ENCODE results near the gene SKA2.
"Not testable (repeated sequence)": the region's sequence is repeated elsewhere in the genome, so short reads cannot be mapped to it uniquely, and the experiment has no call there.

Gene SKA2

GRCh38 chr17:59154721-59155438, at the start of gene SKA2:
SKA2 (minus strand) TSS chr17:59155186; CDS start chr17:59155163, 23 bp downstream.
- DNase-seq: peak in 1 of 2 experiments; percentile 100

- no peak for DNase-seq
Measured at GRCh38 chr17:59202320-59202719, 47.3 kb upstream of the SKA2 start.

GRCh38 chr17:59199398-59199797, 44.4 kb upstream of the SKA2 start:
- no peak for DNase-seq

GRCh38 chr17:59193336-59193862, 38.4 kb upstream of the SKA2 start:
- DNase-seq: no peak

- no peak for DNase-seq
Measured at GRCh38 chr17:59190806-59191205, 35.8 kb upstream of the SKA2 start.

GRCh38 chr17:59186850-59187249, 31.9 kb upstream of the SKA2 start:
- DNase-seq: no peak

- DNase-seq: no peak
Measured at GRCh38 chr17:59185997-59186396, 31.0 kb upstream of the SKA2 start.

- DNase-seq: no peak
Measured at GRCh38 chr17:59181481-59181880, 26.5 kb upstream of the SKA2 start.

GRCh38 chr17:59180626-59181025, 25.6 kb upstream of the SKA2 start:
- no peak for DNase-seq

- not testable (repeated sequence) for DNase-seq
Measured at GRCh38 chr17:59179601-59180000, 24.6 kb upstream of the SKA2 start.

- no peak for DNase-seq
Measured at GRCh38 chr17:59178266-59178985, 23.4 kb upstream of the SKA2 start.

- DNase-seq: no peak
Measured at GRCh38 chr17:59175076-59175475, 20.1 kb upstream of the SKA2 start.

- DNase-seq: no peak
Measured at GRCh38 chr17:59174671-59175070, 19.7 kb upstream of the SKA2 start.

GRCh38 chr17:59172436-59173004, 17.5 kb upstream of the SKA2 start:
- no peak for DNase-seq

GRCh38 chr17:59167571-59168001, 12.6 kb upstream of the SKA2 start:
- no peak for DNase-seq

- DNase-seq: peak in 1 of 2 experiments; percentile 50
Measured at GRCh38 chr17:59165933-59166342, 11.0 kb upstream of the SKA2 start.

GRCh38 chr17:59161477-59161876, 6.5 kb upstream of the SKA2 start:
- no peak for DNase-seq

- DNase-seq: no peak
Measured at GRCh38 chr17:59160157-59161025, 5.4 kb upstream of the SKA2 start.

- peak; percentile 100 for DNase-seq
Measured at GRCh38 chr17:59155439-59156177, 622 bp upstream of the SKA2 start, which contains the start of gene PRR11. PRR11 (plus strand) TSS chr17:59155746; CDS start chr17:59169753, 14,007 bp downstream.

GRCh38 chr17:59154292-59154720, 680 bp downstream of the SKA2 start:
- DNase-seq: peak; percentile 68 to 71

- DNase-seq: no peak
Measured at GRCh38 chr17:59152925-59153324, 2.1 kb downstream of the SKA2 start.

GRCh38 chr17:59151591-59151990, 3.4 kb downstream of the SKA2 start:
- DNase-seq: no peak
